SK-N-SH (cell line): ENCODE results near the gene CBX6. TPM values are rescaled to one million over a fixed set of nuclear protein-coding genes. Genes with fewer than 3 reads are reported as not detected.

ENCODE experiments used
- CTCF ChIA-PET: fragments of 300-600, 350-600 bp; formaldehyde crosslinking; extraction: SDS; loops from one replicate; lab custom pipeline; 2021; lab: Yijun Ruan, JAX
- POLR2A ChIA-PET: fragments of 350-600 bp; sonication (Branson Sonifier 250); formaldehyde crosslinking; extraction: SDS; loops from one replicate; lab custom pipeline; 2020; ENCODE audit warnings: antibody characterized with exemption, inconsistent platforms; lab: Yijun Ruan, JAX
- DNase-seq: peaks from one replicate; pipeline ENCODE4 v3.0.0; 2012
- H2AFZ ChIP-seq: fragments of 200-600 bp; sonication (generic); 2 replicates; pipeline ENCODE4 v1.8.1; 2016; ENCODE audit warnings: antibody characterized with exemption, mild to moderate bottlenecking, low read depth
- H3F3A ChIP-seq: fragments of 200-600 bp; sonication (generic); replicated peaks from 2 replicates; pipeline ENCODE3; 2016; ENCODE audit warnings: antibody characterized with exemption, mild to moderate bottlenecking; ENCODE audit not compliant: insufficient read depth
- H3K27ac ChIP-seq, 2 experiments: fragments of 200-500 bp in 1 of 2; fragments of 200-600 bp in 1 of 2; sonication (Bioruptor generic) in 1 of 2; sonication (generic), shearing (Covaris generic) in 1 of 2; 2 replicates each; pipeline versions ENCODE4 v1.5.1 to v1.6.1; 2014 to 2016; ENCODE audit warnings: low read depth in 2 of 2, inconsistent platforms in 1 of 2, low read length in 1 of 2, mild to moderate bottlenecking in 1 of 2, mixed read lengths in 1 of 2
- H3K27me3 ChIP-seq: fragments of 200-600 bp; sonication (generic), shearing (Covaris generic); 2 replicates; pipeline ENCODE4 v1.6.1; 2016; ENCODE audit warnings: mixed run types; ENCODE audit not compliant: insufficient read depth
- H3K36me3 ChIP-seq, 2 experiments: fragments of 200-500 bp in 1 of 2; fragments of 200-600 bp in 1 of 2; sonication (Bioruptor generic) in 1 of 2; sonication (generic) in 1 of 2; replicated peaks in 1 of 2; 2 replicates each; pipeline versions ENCODE3 to v1.5.1; 2014 to 2016; ENCODE audit warnings: low read length in 1 of 2, mild to moderate bottlenecking in 1 of 2; ENCODE audit not compliant: insufficient read depth in 2 of 2, control insufficient read depth in 1 of 2
- H3K4me1 ChIP-seq, 2 experiments: fragments of 200-500 bp in 1 of 2; fragments of 200-600 bp in 1 of 2; sonication (Bioruptor generic) in 1 of 2; sonication (generic), shearing (Covaris generic) in 1 of 2; 2 replicates each; pipeline versions ENCODE4 v1.5.1 to v1.6.1; 2014 to 2016; ENCODE audit warnings: low read depth in 1 of 2, low read length in 1 of 2, mixed run types in 1 of 2; ENCODE audit not compliant: insufficient read depth in 2 of 2, control insufficient read depth in 1 of 2
- H3K4me2 ChIP-seq: fragments of 200-600 bp; sonication (generic), shearing (Covaris generic); 2 replicates; pipeline ENCODE4 v1.6.1; 2017; ENCODE audit warnings: mixed run types
- H3K4me3 ChIP-seq, 2 experiments: fragments of 200-500 bp in 1 of 2; fragments of 200-600 bp in 1 of 2; sonication (Bioruptor generic) in 1 of 2; sonication (generic), shearing (Covaris generic) in 1 of 2; 2 replicates each; pipeline versions ENCODE4 v1.5.1 to v1.8.1; 2014 to 2016; ENCODE audit warnings: low read depth in 2 of 2, inconsistent platforms in 1 of 2, low read length in 1 of 2, mild to moderate bottlenecking in 1 of 2, mixed read lengths in 1 of 2, moderate library complexity in 1 of 2
- H3K79me2 ChIP-seq: fragments of 200-600 bp; sonication (generic); 2 replicates; pipeline ENCODE4 v1.8.1; 2017; ENCODE audit warnings: mild to moderate bottlenecking; ENCODE audit not compliant: insufficient read depth
- H3K9ac ChIP-seq: fragments of 200-600 bp; sonication (generic); 2 replicates; pipeline ENCODE4 v1.6.1; 2017; ENCODE audit warnings: mixed run types
- H3K9me2 ChIP-seq: fragments of 200-600 bp; sonication (generic); 2 replicates; pipeline ENCODE4 v1.6.1; 2017; ENCODE audit warnings: mixed run types
- H3K9me3 ChIP-seq: fragments of 200-600 bp; sonication (generic); 2 replicates; pipeline ENCODE4 v1.6.1; 2017; ENCODE audit warnings: mixed run types, mild to moderate bottlenecking, moderate library complexity
- H4K20me1 ChIP-seq: fragments of 200-600 bp; sonication (generic); 2 replicates; pipeline ENCODE4 v1.6.1; 2017; ENCODE audit warnings: mild to moderate bottlenecking, mixed run types; ENCODE audit not compliant: insufficient read depth
- EP300 ChIP-seq, 2 experiments: IDR thresholded peaks; 2 replicates each; pipeline versions ENCODE4 v1.4.0 to v1.6.1; 2012; ENCODE audit warnings: borderline replicate concordance in 1 of 2, low read depth in 1 of 2, low read length in 1 of 2
- EZH2phosphoT487 ChIP-seq: fragments of 200-600 bp; sonication (generic); IDR thresholded peaks from 2 replicates; pipeline ENCODE4 v1.6.1; 2017; ENCODE audit warnings: low read depth, mixed run types, mild to moderate bottlenecking, antibody characterized with exemption, moderate library complexity, borderline replicate concordance
- FOSL2 ChIP-seq: IDR thresholded peaks from 2 replicates; pipeline ENCODE4 v1.4.0; 2012; ENCODE audit warnings: low read depth, mild to moderate bottlenecking, moderate library complexity, borderline replicate concordance
- GABPA ChIP-seq: IDR thresholded peaks from 2 replicates; pipeline ENCODE4 v1.4.0; 2012; ENCODE audit warnings: low read depth, mild to moderate bottlenecking
- MEF2A ChIP-seq: IDR thresholded peaks from 2 replicates; pipeline ENCODE4 v1.4.0; 2012; ENCODE audit warnings: low read depth, borderline replicate concordance
- RCOR1 ChIP-seq: fragments of 150-350 bp; IDR thresholded peaks from 2 replicates; pipeline ENCODE4 v1.6.1; 2017; ENCODE audit warnings: antibody characterized with exemption, low read length
- RXRA ChIP-seq: IDR thresholded peaks from 2 replicates; pipeline ENCODE4 v1.4.0; 2012; ENCODE audit warnings: low read depth, mild to moderate bottlenecking, borderline replicate concordance
- TCF12 ChIP-seq: IDR thresholded peaks from 2 replicates; pipeline ENCODE4 v1.4.0; 2012
- TEAD4 ChIP-seq: IDR thresholded peaks from 2 replicates; pipeline ENCODE4 v1.4.0; 2012; ENCODE audit warnings: mild to moderate bottlenecking, borderline replicate concordance; ENCODE audit not compliant: insufficient read depth
- WGBS: methylation state at CpG from one replicate; pipeline ENCODE4 v1.1.6; 2017; ENCODE audit warnings: low lambda C conversion rate; 5-methylcytosine and 5-hydroxymethylcytosine counted together
- polyA plus RNA-seq, 3 experiments: library from polyadenylated mRNA; depleted of rRNA; stranded (reverse); fragments of >200 nt; gene quantifications; 2 replicates each; pipeline ENCODE4 v1.2.3, GENCODE V29; 2012
- TF ChIP-seq, protein P1 (sequence below): IDR thresholded peaks from 2 replicates; pipeline ENCODE4 v1.6.1; 2012; ENCODE audit warnings: mild to moderate bottlenecking, low read depth, low read length, moderate library complexity
- TF ChIP-seq, protein P2 (sequence below): fragments of 150-350 bp; IDR thresholded peaks from 2 replicates; pipeline ENCODE4 v1.6.1; 2016; ENCODE audit warnings: mild to moderate bottlenecking, low read depth, low read length

The CBX6 gene
- polyA plus RNA-seq, 1 of the 3 experiments (the other 2 are of a cell fraction), result 5.4 TPM

DNA sequence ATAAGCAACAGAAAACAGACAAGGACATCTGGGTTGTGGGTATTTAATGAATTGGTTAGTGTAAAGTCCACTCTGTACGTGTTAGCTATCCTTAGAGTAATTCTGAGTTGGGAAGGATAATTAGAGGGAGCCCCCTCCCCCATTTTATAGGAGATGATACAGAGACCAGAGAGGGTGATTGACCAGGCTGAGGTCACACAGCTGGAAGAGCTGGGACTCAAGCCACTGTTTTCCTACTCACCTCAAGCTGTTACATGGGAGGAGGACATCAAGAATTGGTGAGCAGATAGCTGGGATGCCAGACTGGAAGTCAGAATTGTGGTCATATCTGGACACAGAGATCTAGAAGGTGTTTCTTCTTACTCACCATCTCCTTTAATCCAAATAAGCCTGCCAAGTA, 19.5 kb downstream of the CBX6 start:
- peaks cover 0 to 3% of the 10 kb centered on the region in 2 experiments; a peak in 2 of 4 replicates for H3K4me1 ChIP-seq
- ChIA-PET CTCF (interaction anchor here (2.3 to 4.5 kb wide), 2 partner anchors 18 to 84 kb away, joined by 12 to 25 read pairs; partner anchors contain the start of gene CBX6), POLR2A (interaction anchor here (1.0 kb wide), 1 partner anchor 17 kb away, joined by 3 read pairs; no protein-coding TSS in a partner anchor)
- DNase-seq, result no peak
- no peaks in the 10 kb centered on the region for H3K9me2 ChIP-seq
- no peaks in the 10 kb centered on the region for H3K9me3 ChIP-seq
- no peak overlapping the region for H2AFZ ChIP-seq
- H3K79me2 ChIP-seq, result no peaks in the 10 kb centered on the region
- no peaks in the 10 kb centered on the region for H3F3A ChIP-seq
- H3K4me2 ChIP-seq, result no peak overlapping the region
- H4K20me1 ChIP-seq, result no peaks in the 10 kb centered on the region
- 75% methylated on average over 1 of the region's 1 CpG for WGBS
- H3K9ac ChIP-seq, result no peak overlapping the region
- H3K4me3 ChIP-seq, result no peak overlapping the region
- TF ChIP-seq MEF2A (no peak), TEAD4 (no peak), RXRA (no peak)
- no peaks in the 10 kb centered on the region for H3K27me3 ChIP-seq
- no peak overlapping the region for H3K27ac ChIP-seq
- H3K36me3 ChIP-seq, result no peaks in the 10 kb centered on the region

DNA sequence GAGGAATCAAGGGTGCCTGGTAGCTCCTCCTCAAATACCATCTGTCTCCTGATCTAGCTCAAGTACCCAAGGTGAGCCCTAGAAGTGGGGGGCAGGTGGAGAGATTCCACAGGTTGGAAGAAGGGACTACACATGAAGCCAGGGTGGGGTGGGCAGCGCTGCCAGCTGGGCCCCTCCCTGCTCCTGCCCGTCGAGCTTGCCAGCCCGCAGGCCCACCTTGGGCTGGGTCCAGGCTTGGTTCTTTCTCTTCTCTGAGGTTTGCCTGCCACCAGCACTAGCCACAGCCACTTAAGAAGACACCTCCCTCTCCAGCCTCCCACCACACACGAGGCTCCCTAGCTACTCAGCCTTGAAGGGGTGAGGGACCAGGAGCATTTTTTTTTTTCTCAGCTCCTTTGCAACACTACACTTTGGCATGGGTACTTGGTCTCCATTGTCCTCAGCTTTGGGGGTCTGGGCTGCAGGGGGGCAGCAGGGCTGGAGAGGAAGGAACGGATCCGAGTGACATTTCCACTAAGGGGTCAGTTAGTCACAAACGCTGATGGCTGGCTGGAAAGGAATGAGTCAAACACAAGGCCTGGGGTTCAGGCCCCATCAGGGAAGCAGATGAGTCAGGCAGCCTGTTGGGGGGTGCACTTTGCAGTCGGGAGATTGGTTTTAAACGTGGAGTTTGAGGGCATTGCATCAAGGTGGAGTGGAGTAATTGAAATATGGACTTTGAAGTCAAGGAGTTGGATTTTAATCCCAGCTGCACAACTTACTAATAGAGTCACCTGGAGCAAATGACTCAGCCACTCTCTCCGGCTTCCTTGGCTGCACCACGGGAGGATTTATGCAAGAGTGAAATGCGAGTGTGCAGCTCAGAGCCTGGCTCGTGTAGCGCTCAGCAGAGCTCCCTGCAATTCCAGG, 20.8 kb downstream of the CBX6 start:
- Histone ChIP-seq H3K79me2 (no peaks in the 10 kb centered on the region), H4K20me1 (no peaks in the 10 kb centered on the region), H3K9ac (no peak overlapping the region), H3K4me3 (no peak overlapping the region), H3K9me2 (no peaks in the 10 kb centered on the region), H3K4me2 (no peak overlapping the region), H3F3A (no peaks in the 10 kb centered on the region), H3K36me3 (no peaks in the 10 kb centered on the region), H3K9me3 (no peaks in the 10 kb centered on the region), H2AFZ (no peak overlapping the region), H3K4me1 (peaks cover 0 to 3% of the 10 kb centered on the region in 2 experiments; a peak in 2 of 4 replicates), H3K27me3 (no peaks in the 10 kb centered on the region), H3K27ac (no peak overlapping the region)
- WGBS, result 21% methylated on average over 6 of the region's 15 CpGs
- TF ChIP-seq, protein P1, sequence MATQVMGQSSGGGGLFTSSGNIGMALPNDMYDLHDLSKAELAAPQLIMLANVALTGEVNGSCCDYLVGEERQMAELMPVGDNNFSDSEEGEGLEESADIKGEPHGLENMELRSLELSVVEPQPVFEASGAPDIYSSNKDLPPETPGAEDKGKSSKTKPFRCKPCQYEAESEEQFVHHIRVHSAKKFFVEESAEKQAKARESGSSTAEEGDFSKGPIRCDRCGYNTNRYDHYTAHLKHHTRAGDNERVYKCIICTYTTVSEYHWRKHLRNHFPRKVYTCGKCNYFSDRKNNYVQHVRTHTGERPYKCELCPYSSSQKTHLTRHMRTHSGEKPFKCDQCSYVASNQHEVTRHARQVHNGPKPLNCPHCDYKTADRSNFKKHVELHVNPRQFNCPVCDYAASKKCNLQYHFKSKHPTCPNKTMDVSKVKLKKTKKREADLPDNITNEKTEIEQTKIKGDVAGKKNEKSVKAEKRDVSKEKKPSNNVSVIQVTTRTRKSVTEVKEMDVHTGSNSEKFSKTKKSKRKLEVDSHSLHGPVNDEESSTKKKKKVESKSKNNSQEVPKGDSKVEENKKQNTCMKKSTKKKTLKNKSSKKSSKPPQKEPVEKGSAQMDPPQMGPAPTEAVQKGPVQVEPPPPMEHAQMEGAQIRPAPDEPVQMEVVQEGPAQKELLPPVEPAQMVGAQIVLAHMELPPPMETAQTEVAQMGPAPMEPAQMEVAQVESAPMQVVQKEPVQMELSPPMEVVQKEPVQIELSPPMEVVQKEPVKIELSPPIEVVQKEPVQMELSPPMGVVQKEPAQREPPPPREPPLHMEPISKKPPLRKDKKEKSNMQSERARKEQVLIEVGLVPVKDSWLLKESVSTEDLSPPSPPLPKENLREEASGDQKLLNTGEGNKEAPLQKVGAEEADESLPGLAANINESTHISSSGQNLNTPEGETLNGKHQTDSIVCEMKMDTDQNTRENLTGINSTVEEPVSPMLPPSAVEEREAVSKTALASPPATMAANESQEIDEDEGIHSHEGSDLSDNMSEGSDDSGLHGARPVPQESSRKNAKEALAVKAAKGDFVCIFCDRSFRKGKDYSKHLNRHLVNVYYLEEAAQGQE, result no peak
- TF ChIP-seq FOSL2 (no peak), RCOR1 (no peak), EP300 (IDR thresholded peaks at IDR 0.05; ENCODE audit: borderline replicate concordance in 1 of 2, low read depth in 1 of 2, low read length in 1 of 2) (no peak), TCF12 (no peak), EZH2phosphoT487 (no peak), GABPA (no peak)
- TF ChIP-seq, protein P2, sequence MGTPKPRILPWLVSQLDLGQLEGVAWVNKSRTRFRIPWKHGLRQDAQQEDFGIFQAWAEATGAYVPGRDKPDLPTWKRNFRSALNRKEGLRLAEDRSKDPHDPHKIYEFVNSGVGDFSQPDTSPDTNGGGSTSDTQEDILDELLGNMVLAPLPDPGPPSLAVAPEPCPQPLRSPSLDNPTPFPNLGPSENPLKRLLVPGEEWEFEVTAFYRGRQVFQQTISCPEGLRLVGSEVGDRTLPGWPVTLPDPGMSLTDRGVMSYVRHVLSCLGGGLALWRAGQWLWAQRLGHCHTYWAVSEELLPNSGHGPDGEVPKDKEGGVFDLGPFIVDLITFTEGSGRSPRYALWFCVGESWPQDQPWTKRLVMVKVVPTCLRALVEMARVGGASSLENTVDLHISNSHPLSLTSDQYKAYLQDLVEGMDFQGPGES, result no peak
- ChIA-PET CTCF (interaction anchor here (0.9 kb wide), 2 partner anchors 18 to 85 kb away, joined by 3 read pairs; no protein-coding TSS in a partner anchor), POLR2A (no interaction called here)
- no peak for DNase-seq
